CD14-positive monocyte (primary cell): Measurements from ENCODE around the gene SFT2D2. TPM values are rescaled to one million over a fixed set of nuclear protein-coding genes. Genes with fewer than 3 reads are reported as not detected.

ENCODE experiments used
- DNase-seq, 3 donors: peaks; one replicate each; pipeline ENCODE4 v3.0.0-alpha.2; 2011 to 2022
- H2AFZ ChIP-seq: 2 replicates; pipeline ENCODE4 v1.6.0; 2012; ENCODE audit warnings: mild to moderate bottlenecking, low read depth, low read length, inconsistent platforms; ENCODE audit not compliant: insufficient read depth, poor library complexity, severe bottlenecking
- H3K27ac ChIP-seq, 2 donors: 1 replicate in 1 of 2; 2 replicates in 1 of 2; pipeline ENCODE4 v1.5.1; 2012 to 2013; ENCODE audit warnings: low read length in 2 of 2, control low read depth in 1 of 2, inconsistent platforms in 1 of 2, low read depth in 1 of 2, mild to moderate bottlenecking in 1 of 2
- H3K27me3 ChIP-seq, 2 donors: one replicate each; pipeline versions ENCODE4 v1.6.0 to v1.6.1; 2011 to 2013; ENCODE audit warnings: low read length in 2 of 2; ENCODE audit not compliant: control insufficient read depth in 2 of 2, insufficient read depth in 2 of 2
- H3K36me3 ChIP-seq, 2 donors: replicated peaks in 1 of 2; 1 replicate in 1 of 2; 2 replicates in 1 of 2; pipeline versions ENCODE4 v1.5.1 to v1.6.1; 2012 to 2013; ENCODE audit warnings: low read length in 2 of 2, control low read depth in 1 of 2, inconsistent platforms in 1 of 2, mild to moderate bottlenecking in 1 of 2; ENCODE audit not compliant: insufficient read depth in 2 of 2, control insufficient read depth in 1 of 2
- H3K4me1 ChIP-seq, 2 donors: 1 replicate in 1 of 2; 2 replicates in 1 of 2; pipeline versions ENCODE4 v1.5.1 to v1.6.1; 2012 to 2013; ENCODE audit warnings: low read length in 2 of 2, control low read depth in 1 of 2, inconsistent platforms in 1 of 2, mild to moderate bottlenecking in 1 of 2, moderate library complexity in 1 of 2; ENCODE audit not compliant: insufficient read depth in 2 of 2, control insufficient read depth in 1 of 2
- H3K4me2 ChIP-seq: replicated peaks from 2 replicates; pipeline ENCODE3; 2012; ENCODE audit warnings: low read length, moderate library complexity, mild to moderate bottlenecking; ENCODE audit not compliant: poor library complexity, severe bottlenecking; ENCODE audit errors: extremely low read depth
- H3K4me3 ChIP-seq, 3 experiments: fragments of 200-600 bp in 1 of 3; sonication (generic) in 1 of 3; replicated peaks in 1 of 3; 1 replicate in 2 of 3; 2 replicates in 1 of 3; pipeline ENCODE4 v1.5.1; 2011 to 2013; ENCODE audit warnings: low read length in 3 of 3, mild to moderate bottlenecking in 3 of 3, control low read depth in 2 of 3, low read depth in 2 of 3, inconsistent platforms in 1 of 3, moderate library complexity in 1 of 3
- H3K79me2 ChIP-seq: 2 replicates; pipeline ENCODE4 v1.6.0; 2012; ENCODE audit warnings: mild to moderate bottlenecking, control low read depth, inconsistent platforms, low read length, moderate library complexity; ENCODE audit not compliant: insufficient read depth
- H3K9ac ChIP-seq: 2 replicates; pipeline ENCODE4 v1.6.0; 2017; ENCODE audit warnings: low read length, mild to moderate bottlenecking; ENCODE audit not compliant: insufficient read depth, poor library complexity, severe bottlenecking
- H3K9me3 ChIP-seq, 2 donors: replicated peaks in 1 of 2; 1 replicate in 1 of 2; 2 replicates in 1 of 2; pipeline versions ENCODE4 v1.5.1 to v1.6.1; 2012 to 2013; ENCODE audit warnings: low read length in 2 of 2, control low read depth in 1 of 2; ENCODE audit not compliant: control insufficient read depth in 1 of 2, insufficient read depth in 1 of 2
- H4K20me1 ChIP-seq: 2 replicates; pipeline ENCODE4 v1.6.0; 2012; ENCODE audit warnings: mild to moderate bottlenecking, low read length, control low read depth, moderate library complexity; ENCODE audit not compliant: insufficient read depth
- H3K27ac Mint-ChIP-seq, 7 donors: one replicate each; pipeline ENCODE4 v1.8.0; 2020; ENCODE audit warnings: mild to moderate bottlenecking in 7 of 7, mixed read lengths in 7 of 7, moderate library complexity in 6 of 7, inconsistent platforms in 2 of 7
- H3K27me3 Mint-ChIP-seq, 3 donors: one replicate each; pipeline ENCODE4 v1.8.0; 2021 to 2022; ENCODE audit warnings: low read depth in 3 of 3, mild to moderate bottlenecking in 3 of 3, mixed read lengths in 3 of 3, moderate library complexity in 3 of 3, inconsistent platforms in 1 of 3
- H3K36me3 Mint-ChIP-seq, 2 donors: one replicate each; pipeline ENCODE4 v1.8.0; 2020; ENCODE audit warnings: mixed read lengths in 2 of 2, inconsistent platforms in 1 of 2, mild to moderate bottlenecking in 1 of 2
- H3K4me1 Mint-ChIP-seq: one replicate; pipeline ENCODE4 v1.8.0; 2020; ENCODE audit warnings: mild to moderate bottlenecking, mixed read lengths
- H3K4me3 Mint-ChIP-seq, 2 donors: one replicate each; pipeline ENCODE4 v1.8.0; 2020; ENCODE audit warnings: mild to moderate bottlenecking in 2 of 2, mixed read lengths in 2 of 2, moderate library complexity in 1 of 2
- H3K9me3 Mint-ChIP-seq, 7 donors: one replicate each; pipeline ENCODE4 v1.8.0; 2020 to 2022; ENCODE audit warnings: mixed read lengths in 7 of 7, mild to moderate bottlenecking in 6 of 7, moderate library complexity in 6 of 7, inconsistent platforms in 2 of 7
- CTCF ChIP-seq: fragments of 200-600 bp; IDR thresholded peaks from one replicate; pipeline ENCODE4 v1.8.0; 2022; ENCODE audit warnings: antibody characterized with exemption, mild to moderate bottlenecking
- WGBS: methylation state at CpG from one replicate; pipeline ENCODE4 v1.1.5; 2013; ENCODE audit warnings: missing lambda C conversion rate; ENCODE audit not compliant: insufficient coverage; 5-methylcytosine and 5-hydroxymethylcytosine counted together
- intact Hi-C, 2 donors: fragments of 100-400 bp; cut with micrococcal nuclease; formaldehyde crosslinking; loops; one replicate each; pipeline versions ENCODE4 v1.15.0 to v1.15.1; 2023
- polyA minus RNA-seq: library from RNA; depleted of rRNA, polyadenylated mRNA; stranded (reverse); fragments of >200 nt; gene quantifications from 2 replicates; pipeline ENCODE4 v1.2.3, GENCODE V29; 2012
- polyA plus RNA-seq, 3 donors: library from polyadenylated mRNA; depleted of rRNA in 1 of 3; unstranded in 2 of 3; stranded (reverse) in 1 of 3; fragments of 300-500 nt in 2 of 3; fragments of >200 nt in 1 of 3; fragmentation: Illumina TruSeq in 2 of 3; gene quantifications; 1 replicate in 2 of 3; 2 replicates in 1 of 3; pipeline ENCODE4 v1.2.3, GENCODE V29; 2012 to 2021
- total RNA-seq, 12 experiments: library from RNA in 1 of 12; stranded (reverse) in 1 of 12; fragments of 120-200 nt in 1 of 12; gene quantifications; one replicate each; pipeline ENCODE4 v1.2.4 and lab custom pipeline; 2013 to 2026; ENCODE audit warnings: mixed read lengths in 6 of 12, inconsistent platforms in 1 of 12

Gene SFT2D2
- total RNA-seq (2013) = 31.7 TPM
- polyA plus RNA-seq = 10 to 100 TPM; 23.7 to 46.6 (median 34.9) TPM
- 15.0 and 16.7 TPM in 2 replicates for polyA minus RNA-seq
- 42.0 to 213 (median 152) reads per million in 11 experiments for total RNA-seq (lab: John Stamatoyannopoulos, UW)

DNA sequence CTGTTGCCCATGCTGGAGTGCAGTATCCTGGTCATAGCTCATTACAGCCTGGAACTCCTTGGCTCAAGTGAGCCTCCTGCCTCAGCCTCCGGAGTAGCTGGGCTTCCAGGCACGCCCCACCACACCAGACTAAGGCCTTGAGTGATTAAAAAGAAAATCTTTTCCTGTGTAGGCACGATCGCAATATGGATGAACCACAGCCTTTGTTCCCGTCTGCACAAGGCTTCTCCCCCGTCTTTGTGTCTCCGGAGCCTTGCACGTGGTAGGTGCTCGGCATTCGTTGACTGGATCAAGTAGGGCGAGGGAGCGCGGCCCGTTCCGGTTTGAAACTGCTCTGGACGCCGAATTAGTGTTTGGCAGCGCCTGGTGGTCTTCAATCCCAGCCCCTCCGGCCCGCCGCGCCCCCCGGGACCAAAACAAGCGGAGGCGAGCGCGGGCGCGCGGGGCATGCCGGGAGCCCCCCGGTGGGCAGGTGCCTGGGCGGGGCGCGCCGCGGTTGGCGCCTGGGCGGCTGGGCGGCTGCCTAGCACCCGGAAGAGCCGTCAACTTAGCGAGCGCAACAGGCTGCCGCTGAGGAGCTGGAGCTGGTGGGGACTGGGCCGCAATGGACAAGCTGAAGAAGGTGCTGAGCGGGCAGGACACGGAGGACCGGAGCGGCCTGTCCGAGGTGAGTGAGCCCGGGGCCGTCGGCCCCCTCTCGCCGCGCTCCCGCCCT, at the start of gene SFT2D2:
Gene SFT2D2 (plus strand): TSS at position 529 of the 715 bp plus-strand sequence. CDS start 76 bp downstream, at position 605.
- H4K20me1 ChIP-seq = peaks cover 35% of the 10 kb centered on the region
- H3K4me2 ChIP-seq = peak within 1 kb of the TSS; percentile 90
- Mint-ChIP-seq H3K4me3 (peak within 1 kb of the TSS; percentile 94 to 98), H3K4me1 (peaks cover 48% of the 10 kb centered on the region), H3K27me3 (peaks cover 0 to 3% (median 0%) of the 10 kb centered on the region in 3 donors), H3K9me3 (peaks cover 0 to 7% (median 0%) of the 10 kb centered on the region in 7 donors), H3K36me3 (peaks cover 10 to 13% of the 10 kb centered on the region in 2 donors), H3K27ac (peak within 1 kb of the TSS; percentile 87 to 97 (median 93))
- peak within 1 kb of the TSS; percentile 79 to 90 for H3K27ac ChIP-seq
- H3K4me3 ChIP-seq = peak within 1 kb of the TSS; percentile 88 to 99 (median 91)
- H3K27me3 ChIP-seq = no peaks in the 10 kb centered on the region
- peaks cover 10 to 13% of the 10 kb centered on the region in 2 donors for H3K36me3 ChIP-seq
- H3K9me3 ChIP-seq = no peaks in the 10 kb centered on the region
- peak within 1 kb of the TSS; percentile 78 for H2AFZ ChIP-seq
- DNase-seq = peak; percentile 50 to 57 (median 50)
- peaks cover 37 to 41% of the 10 kb centered on the region in 2 donors for H3K4me1 ChIP-seq
- intact Hi-C loops = no loop called here
- no peak for TF ChIP-seq CTCF
- under 1% methylated on average over 56 of the region's 58 CpGs for WGBS
- H3K9ac ChIP-seq = peak within 1 kb of the TSS; percentile 92
- peaks cover 57% of the 10 kb centered on the region for H3K79me2 ChIP-seq

DNA sequence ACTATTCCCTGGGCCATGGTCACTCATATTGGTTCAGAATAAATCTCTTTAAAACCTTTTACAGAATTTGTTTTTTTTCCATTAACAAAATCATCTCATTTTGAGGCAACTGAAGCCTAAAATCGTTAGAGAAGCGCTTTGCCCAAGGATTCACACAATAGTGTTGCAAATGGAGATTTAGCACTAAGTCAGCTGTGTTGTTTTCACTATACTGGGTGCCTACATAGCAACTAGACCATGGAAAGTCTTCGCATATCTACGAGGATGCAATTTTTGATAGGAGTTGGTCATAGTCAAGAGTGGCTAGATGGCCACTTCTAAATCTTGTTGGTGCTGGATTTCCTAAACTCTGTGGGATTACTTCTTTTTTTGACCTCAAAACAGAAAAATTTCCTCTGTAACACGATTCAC, 47.6 kb upstream of the SFT2D2 start:
- peaks cover 0 to 6% (median 0%) of the 10 kb centered on the region in 7 donors for H3K9me3 Mint-ChIP-seq
- Histone ChIP-seq H3K9me3 (no peaks in the 10 kb centered on the region), H3K4me2 (peak overlapping the region; percentile 96), H3K4me1 (peaks cover 12 to 16% of the 10 kb centered on the region in 2 donors), H2AFZ (peak overlapping the region; percentile 92), H3K4me3 (peak overlapping the region; percentile 60 to 94 (median 77)), H3K79me2 (peaks cover 43% of the 10 kb centered on the region), H4K20me1 (peaks cover 3% of the 10 kb centered on the region), H3K9ac (peak overlapping the region; percentile 82), H3K27ac (peak overlapping the region; percentile 79 to 89), H3K27me3 (no peaks in the 10 kb centered on the region), H3K36me3 (no peaks in the 10 kb centered on the region)
- 100% methylated on average over 3 of the region's 5 CpGs for WGBS
- no peak for DNase-seq
- peaks cover under 1 to 4% of the 10 kb centered on the region in 2 donors for H3K36me3 Mint-ChIP-seq
- TF ChIP-seq CTCF = no peak
- peaks cover 3% of the 10 kb centered on the region for H3K4me1 Mint-ChIP-seq
- intact Hi-C loops = no loop called here
- no peak overlapping the region for H3K27ac Mint-ChIP-seq
- H3K27me3 Mint-ChIP-seq = peaks cover 0 to 5% (median 5%) of the 10 kb centered on the region in 3 donors
- no peak overlapping the region for H3K4me3 Mint-ChIP-seq
